GM12892 (cell line): ENCODE results near the gene TBXA2R.

ENCODE experiments used
- POLR2A ChIP-seq: IDR thresholded peaks from 2 replicates; pipeline ENCODE4 v1.6.1; 2011; ENCODE audit warnings: low read depth, low read length, control low read depth
- POLR2AphosphoS5 ChIP-seq: IDR thresholded peaks from 2 replicates; pipeline ENCODE4 v1.6.1; 2011; ENCODE audit warnings: low read depth, low read length, control low read depth

- TF ChIP-seq POLR2A (no peak), POLR2AphosphoS5 (peak; percentile 12; the same call in 1 of the 2 replicates)
These were observed 49.7 kb downstream of the TBXA2R start for GRCh38 chr19:3556978-3557460.
